GM12873 (cell line): ENCODE data around the gene CYTH2.

Source experiments
- CTCF ChIP-seq: IDR thresholded peaks from 2 replicates; pipeline ENCODE4 v1.5.1; 2012; ENCODE audit warnings: low read depth, mild to moderate bottlenecking, moderate library complexity, low read length, control low read depth; ENCODE audit not compliant: insufficient read depth; ENCODE audit errors: missing control alignments

CYTH2 gene

GRCh38 chr19:48445606-48446481, 23.3 kb upstream of the CYTH2 start, which contains the start of gene GRWD1:
TSS of gene GRWD1 (plus strand) at chr19:48445983. CDS start at chr19:48446006, 23 bp downstream.
- no peak for TF ChIP-seq CTCF

- no peak for TF ChIP-seq CTCF
These were observed 22.6 kb upstream of the CYTH2 start for GRCh38 chr19:48446579-48446978.

- TF ChIP-seq CTCF, result no peak
These were observed 20.6 kb upstream of the CYTH2 start for GRCh38 chr19:48448563-48448962.

GRCh38 chr19:48450441-48450840, 18.7 kb upstream of the CYTH2 start:
- no peak for TF ChIP-seq CTCF

GRCh38 chr19:48450863-48451262, 18.3 kb upstream of the CYTH2 start:
- TF ChIP-seq CTCF, result no peak

GRCh38 chr19:48451624-48452023, 17.5 kb upstream of the CYTH2 start:
- TF ChIP-seq CTCF, result no peak

- TF ChIP-seq CTCF, result no peak
These were observed 16.6 kb upstream of the CYTH2 start for GRCh38 chr19:48452289-48453190.
